ENCODE measurements around the gene B3GNT8.
"Not testable (repeated sequence)": the region's sequence is repeated elsewhere in the genome, so short reads cannot be mapped to it uniquely, and the experiment has no call there.

B3GNT8 gene

DNA sequence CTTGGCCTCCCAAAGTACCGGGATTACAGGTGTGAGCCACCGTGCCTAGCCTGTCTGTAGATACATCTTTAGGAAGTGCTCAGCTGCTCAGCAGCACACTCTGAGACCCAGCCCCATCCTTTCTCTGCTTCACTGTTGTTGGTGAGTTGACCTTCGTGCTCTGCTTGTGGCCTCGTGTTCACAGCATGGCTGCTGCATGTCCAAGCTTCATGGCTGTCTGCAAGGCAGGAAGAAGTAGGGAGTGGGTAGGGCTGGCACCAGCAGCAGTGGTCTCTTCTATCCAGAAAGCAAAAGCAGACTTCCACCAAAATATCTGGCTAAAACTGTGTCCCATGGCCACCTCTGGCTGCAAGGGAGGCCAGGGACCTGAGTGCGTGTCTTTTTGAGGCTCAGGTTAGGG lies 14.2 kb downstream of the B3GNT8 start:
- no peak for DNase-seq

GRCh38 chr19:41411968-41412265 lies 15.3 kb downstream of the B3GNT8 start:
- no peak for DNase-seq

DNA sequence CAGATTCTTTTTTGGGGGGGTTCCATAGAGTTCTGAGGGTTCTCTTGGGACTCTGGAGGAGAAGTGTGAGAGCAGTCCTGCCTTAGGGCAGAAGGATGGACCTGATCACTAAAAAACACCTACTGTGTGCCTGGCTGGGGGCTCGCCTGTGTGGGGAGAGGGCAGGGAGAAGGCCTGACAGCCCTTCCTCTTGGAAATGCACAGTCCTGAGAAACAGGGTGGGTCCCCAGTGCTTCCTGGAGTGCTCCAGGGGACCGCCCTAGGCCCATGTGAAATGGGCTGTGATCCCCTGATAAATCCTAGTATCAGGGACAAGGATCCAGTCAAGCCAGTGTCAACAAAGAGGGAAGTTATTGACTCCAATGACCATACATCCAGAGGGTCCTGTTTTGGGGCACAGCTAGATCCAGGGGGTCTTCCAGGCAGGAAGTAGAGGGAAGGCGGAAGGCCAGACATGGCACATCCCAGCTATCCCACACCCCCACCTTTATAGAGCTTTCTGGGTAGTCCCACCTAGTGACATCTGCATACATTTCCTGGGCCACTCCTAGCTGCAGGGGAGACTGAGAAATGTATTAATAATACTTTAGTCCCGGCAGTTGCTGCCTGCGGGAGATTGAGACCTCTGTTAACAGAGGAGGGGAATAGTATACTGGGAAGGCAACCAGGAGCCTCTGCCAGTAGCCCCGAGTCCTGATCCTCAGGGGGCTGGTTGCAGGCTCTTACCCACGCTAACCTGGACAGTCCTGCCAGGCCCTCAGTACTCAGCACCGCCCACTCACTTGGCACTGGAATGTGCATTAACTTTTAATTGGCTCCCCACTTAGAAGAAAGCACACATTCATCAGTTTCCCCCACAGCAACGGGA lies 15.8 kb downstream of the B3GNT8 start:
- no peak for DNase-seq

DNA sequence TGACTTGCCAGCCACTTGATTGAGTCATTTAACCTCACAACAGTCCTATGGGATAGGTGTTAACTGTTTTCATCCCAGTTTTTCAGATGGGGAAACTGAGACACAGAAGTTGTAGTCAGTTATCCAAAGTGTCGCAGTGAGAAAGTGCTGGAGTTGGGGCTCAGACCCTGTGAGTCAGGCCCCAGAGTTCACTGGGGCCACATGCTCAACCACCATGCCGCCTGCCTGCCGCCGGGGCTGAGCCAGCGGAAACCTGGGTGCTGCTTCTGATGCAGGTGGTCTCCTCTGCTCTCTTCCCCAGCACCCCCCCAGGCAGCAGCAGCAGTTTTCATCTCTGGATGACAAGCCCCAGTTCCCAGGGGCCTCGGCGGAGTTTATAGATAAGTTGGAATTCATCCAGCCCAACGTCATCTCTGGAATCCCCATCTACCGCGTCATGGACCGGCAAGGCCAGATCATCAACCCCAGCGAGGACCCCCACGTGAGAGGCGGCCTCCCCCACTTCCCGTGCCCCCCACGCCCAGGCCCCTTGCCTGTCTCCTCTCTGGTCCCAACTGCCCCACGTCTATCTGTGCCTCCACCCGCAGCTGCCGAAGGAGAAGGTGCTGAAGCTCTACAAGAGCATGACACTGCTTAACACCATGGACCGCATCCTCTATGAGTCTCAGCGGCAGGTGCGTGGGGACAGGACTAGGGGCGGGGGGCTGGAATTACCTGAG lies 16.7 kb downstream of the B3GNT8 start:
- no peak for DNase-seq

GRCh38 chr19:41409288-41409687 lies 17.9 kb downstream of the B3GNT8 start:
- no peak for DNase-seq

GRCh38 chr19:41408846-41409245 lies 18.3 kb downstream of the B3GNT8 start:
- DNase-seq: not testable (repeated sequence)

DNA sequence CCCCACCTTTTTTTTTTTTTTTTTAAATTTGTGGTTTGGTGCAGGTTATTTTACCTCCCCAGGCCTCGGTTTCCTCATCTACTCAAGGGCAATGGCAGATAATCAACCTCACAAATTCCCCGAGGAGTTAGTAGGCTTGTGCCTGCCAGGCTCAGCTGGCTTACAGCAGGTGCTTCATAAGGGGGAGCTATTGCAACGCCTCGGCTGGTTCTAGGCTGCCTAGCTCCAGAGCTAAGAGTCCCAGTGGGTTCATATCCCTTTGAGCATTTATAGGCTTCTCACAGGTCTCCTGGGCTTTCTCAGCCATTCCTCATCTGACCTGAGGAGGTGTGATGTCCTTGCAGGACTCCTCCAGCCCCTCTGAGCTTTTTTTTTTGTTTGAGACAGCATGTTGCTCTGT lies 18.9 kb downstream of the B3GNT8 start:
- DNase-seq: no peak

GRCh38 chr19:41407271-41407670 lies 19.9 kb downstream of the B3GNT8 start:
- no peak for DNase-seq

DNA sequence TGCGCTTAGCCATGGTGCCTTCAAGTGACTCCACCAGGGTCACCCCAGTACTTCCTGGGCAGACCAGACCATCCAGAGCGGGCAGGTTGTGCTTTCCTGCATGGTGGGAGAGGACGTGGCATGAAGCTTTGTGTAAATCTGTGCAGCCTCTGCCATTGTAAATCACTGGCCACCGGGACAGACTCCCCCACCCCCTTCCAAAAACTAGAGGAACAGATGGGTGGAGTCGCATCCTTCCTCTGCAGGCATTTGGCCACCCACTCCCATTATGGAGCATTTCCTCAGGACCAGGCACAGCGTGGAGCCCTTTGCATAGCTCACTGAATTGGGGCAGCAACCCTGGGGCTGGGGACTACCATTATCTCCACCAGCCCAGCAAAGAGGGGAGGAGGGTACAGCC lies 21.4 kb downstream of the B3GNT8 start:
- no peak for DNase-seq

GRCh38 chr19:41403181-41403970 lies 23.8 kb downstream of the B3GNT8 start:
- DNase-seq: no peak

- no peak for DNase-seq
Observed at GRCh38 chr19:41402010-41402409, 25.2 kb downstream of the B3GNT8 start.

DNA sequence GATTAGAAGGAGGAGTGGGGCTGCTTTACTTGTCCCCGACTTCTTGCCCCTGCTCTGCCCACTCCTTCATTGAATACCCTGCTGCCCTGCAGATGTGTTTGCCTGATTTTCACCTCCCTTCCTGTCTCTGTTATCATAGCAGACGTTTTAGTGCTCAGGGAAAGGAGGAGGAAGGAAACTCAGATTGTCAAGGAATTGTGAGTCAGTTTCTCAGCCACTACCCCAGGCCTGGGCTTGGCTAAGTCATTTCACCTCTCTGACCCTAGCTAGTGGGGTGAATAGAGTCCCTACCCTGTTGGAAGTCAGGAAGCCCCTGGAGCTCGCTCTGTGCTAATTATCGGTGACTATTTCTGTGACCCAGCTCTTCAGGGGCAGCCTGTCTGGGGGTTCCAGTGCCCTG lies 25.7 kb downstream of the B3GNT8 start:
- DNase-seq: no peak

- no peak for DNase-seq
Observed at GRCh38 chr19:41399525-41399924, 27.6 kb downstream of the B3GNT8 start.

DNA sequence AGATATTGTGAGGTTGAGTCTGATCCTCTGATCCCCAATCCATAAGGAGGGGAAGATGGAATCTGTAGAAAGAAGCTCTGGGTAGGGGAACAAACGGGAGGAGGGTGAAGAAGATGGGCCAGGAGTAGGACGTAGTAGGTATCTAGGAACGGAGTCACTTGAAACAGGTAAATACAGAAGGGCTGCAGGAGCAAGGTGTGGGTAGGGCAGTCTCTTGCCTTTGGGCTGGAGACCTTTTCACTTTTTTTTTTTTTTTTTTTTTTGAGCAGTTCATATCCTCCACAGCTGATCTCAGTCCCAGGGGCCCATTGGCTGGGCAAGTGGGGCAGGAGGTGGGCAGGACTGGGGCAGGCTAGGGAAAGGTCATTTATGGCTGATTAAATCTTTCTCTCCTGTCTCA lies 28.1 kb downstream of the B3GNT8 start:
- no peak for DNase-seq

DNA sequence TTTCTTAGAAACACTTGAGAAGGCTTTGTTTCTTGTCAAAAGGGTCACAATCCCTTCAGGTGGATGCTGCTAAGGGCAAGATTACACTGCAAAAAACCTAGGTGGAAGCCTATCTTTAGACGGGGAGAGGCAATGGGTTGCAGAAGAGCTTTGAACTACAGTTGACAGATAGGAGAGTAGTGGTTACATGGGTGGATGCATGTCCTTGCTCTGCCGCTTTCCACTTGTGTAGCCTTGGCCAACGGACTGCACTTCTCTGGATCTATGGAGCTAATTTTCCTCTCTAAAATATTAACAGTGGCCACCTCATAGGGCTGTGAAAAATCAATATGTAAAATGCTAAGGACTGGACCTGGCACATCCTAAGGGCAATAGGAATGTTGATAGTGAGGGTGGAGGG lies 28.6 kb downstream of the B3GNT8 start:
- no peak for DNase-seq

- DNase-seq: no peak
Observed at GRCh38 chr19:41398050-41398418, 29.1 kb downstream of the B3GNT8 start.

DNA sequence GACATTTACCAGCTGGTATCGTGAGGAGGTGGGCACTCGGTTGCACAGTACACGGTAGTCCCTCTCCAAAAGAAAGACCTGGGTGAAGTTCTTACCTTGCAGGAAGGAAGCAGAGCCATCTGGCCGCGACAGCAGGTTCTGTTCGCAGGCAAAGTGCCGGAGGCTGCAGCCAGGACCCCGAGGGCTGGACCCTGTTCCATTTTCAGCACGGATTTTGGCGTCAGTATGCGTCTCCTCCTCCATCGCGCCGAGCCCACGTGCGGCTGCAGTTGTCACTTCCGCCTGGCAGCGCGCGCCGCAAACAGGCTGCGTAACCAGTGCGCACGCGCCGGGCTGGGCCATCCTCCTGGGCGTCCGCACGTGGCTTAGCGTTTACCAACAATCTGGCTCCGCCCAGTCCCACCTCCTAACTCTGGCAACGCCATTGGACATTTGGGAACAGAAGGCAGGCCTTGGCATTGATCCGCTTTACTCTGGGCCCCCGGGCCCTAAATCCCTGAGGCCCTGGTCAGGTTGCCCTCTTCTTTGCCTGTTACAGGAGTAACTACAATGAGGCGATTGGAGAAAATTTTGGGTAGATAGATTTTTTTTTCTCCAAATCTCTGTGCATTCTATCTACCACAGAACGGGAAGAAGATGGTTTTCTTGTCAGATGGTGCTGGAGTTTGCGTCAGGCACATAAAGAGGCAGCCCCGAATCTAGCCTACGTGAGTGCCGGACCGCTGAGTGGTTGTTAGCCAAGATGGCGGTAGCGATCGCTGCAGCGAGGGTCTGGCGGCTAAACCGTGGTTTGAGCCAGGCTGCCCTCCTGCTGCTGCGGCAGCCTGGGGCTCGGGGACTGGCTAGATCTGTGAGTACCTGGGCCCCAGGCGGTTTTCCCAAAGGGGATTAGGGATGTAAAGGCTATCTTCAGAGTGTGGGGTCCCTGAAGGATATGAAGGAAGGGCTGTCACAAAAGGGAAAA lies 29.8 kb downstream of the B3GNT8 start, which contains the start of the genes BCKDHA and EXOSC5:
BCKDHA (plus strand) TSS at position 733 of the 964 bp plus-strand sequence; CDS start at position 743, 10 bp downstream.
EXOSC5 (minus strand) TSS at position 274 of the 964 bp plus-strand sequence; CDS start at position 243, 31 bp downstream.
- DNase-seq: peak; percentile 99

GRCh38 chr19:41395355-41395754 lies 31.8 kb downstream of the B3GNT8 start:
- no peak for DNase-seq

- DNase-seq: no peak
Observed at GRCh38 chr19:41392775-41393174, 34.4 kb downstream of the B3GNT8 start.

DNA sequence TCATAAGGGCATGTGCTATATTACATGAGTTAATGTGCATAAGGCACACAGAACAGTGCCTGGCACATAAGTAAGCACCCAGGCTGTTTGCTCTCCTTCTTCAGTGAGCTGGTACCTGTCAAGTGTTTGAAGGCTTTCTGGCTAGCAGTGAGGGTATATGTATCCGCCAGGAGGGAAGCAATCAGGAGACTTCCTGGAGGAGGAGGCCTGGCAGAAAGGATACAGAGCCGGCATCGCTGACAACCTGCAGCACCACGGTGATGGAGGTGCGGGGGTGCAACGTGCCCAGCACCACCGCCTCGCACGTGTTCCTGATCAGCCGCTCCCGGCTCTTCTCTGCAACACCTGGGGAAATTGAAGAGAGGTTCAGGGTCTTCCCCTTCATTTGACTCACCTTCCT lies 35.6 kb downstream of the B3GNT8 start:
- DNase-seq: no peak

DNA sequence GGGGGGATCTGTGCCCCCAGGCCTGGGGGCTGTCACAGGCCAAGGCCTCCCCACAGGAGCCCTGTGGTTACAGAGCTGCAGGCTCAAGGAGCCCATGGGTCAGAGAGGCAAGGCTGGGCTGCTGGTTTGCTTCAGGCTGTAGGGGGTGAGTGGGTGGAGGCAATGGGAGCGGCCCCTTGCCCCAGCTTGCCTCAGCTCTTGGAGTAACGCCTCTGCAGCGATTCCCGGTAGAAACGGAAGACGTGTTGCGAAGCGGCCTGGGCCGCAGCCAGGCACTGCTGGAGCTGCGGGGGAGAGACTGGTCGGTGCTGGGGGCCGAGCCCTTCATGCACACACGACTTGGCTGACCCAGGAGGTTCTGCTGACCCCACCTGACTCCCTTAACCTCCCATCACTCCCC lies 40.7 kb downstream of the B3GNT8 start:
- no peak for DNase-seq

GRCh38 chr19:41384351-41384750 lies 42.8 kb downstream of the B3GNT8 start:
- DNase-seq: no peak

Data from activated CD4-positive, alpha-beta T cell treated with anti-CD3 and anti-CD28 coated beads for 4 hours (primary cell).